Kidney tubule cell (primary cell): ENCODE data around the gene CSTA.

Experiments
- DNase-seq: peaks from one replicate; pipeline ENCODE4 v3.0.0-alpha.2; 2018; ENCODE audit warnings: low spot score

Gene CSTA

DNA sequence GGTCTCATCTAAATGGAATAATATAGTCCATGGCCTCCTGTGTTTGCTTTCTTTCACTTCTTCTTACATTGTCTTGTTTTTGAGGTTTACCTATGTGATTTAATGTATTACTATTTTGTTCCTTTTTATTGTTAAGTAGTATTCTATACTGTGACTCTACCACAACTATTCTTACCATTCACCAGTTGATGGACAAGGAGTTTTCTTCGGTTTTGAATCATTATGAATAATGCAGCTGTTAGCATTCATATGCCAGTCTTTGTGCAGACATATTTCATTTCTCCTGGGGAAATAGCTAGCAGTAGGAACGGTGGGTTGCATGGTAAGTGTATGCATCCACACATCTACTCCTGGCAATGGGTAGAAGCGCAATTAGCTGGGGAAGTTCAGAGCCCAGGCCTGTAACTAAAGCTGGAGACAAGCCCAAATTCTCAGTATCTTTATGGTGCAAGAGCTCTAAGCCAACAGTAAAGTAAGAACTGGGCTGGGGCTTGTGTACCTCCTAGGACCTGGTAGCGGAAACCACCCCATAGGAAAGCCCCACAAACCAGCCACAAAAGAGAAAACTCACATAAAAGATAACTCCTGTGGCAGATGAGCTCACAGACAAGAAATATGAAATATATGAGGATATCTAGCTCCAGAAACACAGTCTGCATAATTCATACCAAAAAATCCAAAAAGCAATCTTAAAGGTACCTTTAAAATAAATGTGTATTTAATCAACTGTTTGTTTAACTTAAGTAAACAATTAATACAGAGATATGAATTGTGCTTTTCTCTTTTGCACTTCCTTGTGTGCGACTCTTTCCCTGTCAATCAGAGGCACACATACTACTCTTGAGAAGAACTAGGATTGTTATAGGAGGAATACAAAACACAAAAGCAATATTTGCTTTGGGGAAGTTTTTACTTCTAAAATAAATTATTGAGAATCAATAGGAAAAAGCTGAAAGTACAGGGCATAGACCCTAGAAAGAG lies 2.7 kb upstream of the CSTA start:
- DNase-seq = no peak

DNA sequence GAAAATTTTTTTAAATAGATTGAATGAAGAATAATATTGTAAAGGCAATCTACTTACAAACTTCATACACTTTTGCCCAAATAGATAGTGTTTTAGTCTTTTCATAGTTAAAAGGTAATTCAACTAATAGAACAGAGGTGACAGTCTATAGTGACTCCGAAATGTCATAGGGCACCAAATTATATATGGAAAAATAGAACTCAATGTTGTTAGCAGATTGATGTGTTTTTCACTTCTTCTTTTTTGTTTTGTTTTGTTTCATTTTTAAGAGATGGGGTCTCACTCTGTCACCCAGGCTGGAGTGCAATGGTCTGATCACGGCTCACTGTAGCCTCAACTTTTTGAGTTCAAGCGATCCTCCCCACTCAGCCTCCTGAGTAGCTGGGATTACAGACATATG lies 721 bp downstream of the CSTA start:
- DNase-seq = no peak

DNA sequence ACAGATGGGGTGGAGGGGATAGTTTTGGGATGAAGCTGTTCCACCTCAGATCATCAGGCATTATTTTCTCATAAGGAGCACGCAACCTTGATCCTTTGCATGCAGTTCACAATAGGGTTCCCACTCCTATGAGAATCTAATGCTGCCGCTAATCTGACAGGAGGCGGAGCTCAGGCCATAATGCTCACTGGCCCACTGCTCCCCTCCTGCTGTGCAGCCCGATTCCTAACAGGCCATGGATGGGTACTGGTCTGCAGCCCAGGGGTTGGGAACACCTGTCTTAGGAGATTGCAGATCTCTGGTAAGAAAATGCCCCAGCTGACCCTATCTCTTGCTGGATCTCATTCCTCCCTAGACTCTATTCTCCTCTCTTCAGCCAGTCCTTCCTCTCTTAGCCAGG lies 6.8 kb downstream of the CSTA start:
- DNase-seq = no peak

DNA sequence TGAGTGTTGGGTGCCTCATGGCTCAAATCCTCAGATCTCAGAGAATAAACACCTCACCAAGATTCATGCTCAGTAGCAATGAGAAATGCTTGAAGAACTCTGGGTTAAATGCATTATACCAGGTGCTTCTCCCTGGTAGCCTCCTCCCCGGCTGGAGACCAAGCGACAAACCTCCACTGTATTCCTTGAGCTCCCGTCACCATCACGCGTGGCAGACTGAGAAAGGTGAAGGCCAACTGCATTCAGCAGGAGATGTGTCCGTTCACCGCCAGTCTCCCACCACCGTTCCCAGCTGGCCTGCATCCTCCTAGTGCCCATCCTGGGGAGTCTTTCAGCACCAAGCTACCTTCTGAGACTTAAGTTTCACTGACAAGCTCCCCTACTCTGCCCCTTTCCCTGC lies 7.5 kb downstream of the CSTA start:
- DNase-seq = no peak

DNA sequence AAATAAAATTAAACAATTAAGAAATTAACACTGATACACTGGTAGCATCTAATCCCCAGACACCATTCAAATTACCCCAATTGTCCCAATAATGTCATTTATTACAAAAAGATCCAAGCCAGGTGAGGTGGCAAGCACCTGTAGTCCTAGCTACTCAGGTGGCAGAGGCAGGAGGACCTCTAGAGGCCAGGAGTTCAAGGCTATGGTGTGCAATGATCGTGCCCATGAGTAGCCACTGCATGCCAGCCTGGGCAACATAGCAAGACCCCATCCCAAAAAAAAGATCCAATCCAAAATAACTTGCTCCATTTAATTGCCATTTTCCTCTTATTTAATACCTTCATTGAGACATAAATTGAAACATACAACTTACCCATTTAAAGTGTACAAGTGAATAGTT lies 17.8 kb downstream of the CSTA start:
- DNase-seq = no peak

DNA sequence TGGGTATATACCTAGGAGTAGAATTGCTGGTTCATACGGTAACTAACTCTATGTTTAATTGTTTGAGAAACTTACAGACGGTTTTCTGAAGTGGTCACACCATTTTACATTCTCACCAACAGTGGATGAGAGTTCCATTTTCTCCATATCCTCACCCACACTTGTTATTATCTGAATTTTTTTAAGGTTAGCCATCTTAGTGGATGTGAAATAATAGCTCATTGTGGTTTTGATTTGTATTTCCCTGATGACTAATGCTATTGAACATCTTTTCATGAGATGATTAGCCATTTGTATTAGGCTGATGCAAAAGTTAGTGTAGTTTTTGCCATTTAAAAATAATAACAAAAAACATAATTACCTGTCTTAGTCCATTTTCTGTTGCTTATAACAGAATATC lies 18.6 kb downstream of the CSTA start:
- peak; percentile 37 for DNase-seq

DNA sequence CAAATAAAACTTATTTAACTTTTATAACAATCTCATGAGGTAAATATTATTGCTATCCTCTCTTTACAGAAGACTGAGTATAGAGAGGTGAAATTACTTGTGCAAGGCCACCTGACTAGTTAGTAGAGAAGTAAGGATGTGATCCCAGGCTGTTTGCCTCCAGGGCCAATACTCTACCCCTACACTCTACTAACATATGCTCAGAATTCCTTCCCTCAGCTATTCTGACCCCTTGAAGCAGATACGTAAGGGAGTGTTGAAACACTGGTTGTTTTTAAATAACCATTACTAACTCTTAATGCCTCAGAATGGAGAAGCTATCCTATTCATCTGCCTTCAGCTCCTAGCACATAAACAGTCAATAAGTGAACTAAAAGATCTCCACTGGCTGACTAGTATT lies 24.1 kb downstream of the CSTA start:
- no peak for DNase-seq

DNA sequence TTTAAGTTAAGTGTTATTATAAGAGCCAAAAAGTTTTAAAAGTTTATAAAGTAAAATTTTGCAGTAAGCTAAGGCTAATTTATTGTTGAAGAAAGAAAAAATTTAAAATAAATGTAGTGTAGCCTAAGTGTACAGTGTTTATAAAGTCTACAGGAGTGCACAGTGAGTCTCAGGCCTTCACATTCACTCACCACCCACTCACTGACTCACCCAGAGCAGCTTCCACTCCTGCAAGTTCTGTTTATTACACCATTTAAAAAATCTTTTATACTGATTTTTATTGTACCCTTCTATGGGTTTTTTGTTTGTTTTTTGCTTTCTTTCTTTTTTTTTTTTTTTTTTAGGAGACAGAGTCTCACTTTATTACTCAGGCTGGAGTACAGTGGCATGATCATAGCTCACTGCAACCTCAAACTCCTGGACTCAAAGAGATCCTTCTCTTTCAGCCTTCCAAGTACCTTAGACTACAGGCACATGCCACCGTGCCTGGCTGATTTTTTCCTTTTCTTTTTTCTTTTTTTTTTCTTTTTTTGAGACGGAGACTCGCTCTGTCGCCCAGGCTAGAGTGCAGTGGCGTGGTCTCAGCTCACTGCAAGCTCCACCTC lies 25.9 kb downstream of the CSTA start:
- peak; percentile 21 for DNase-seq

DNA sequence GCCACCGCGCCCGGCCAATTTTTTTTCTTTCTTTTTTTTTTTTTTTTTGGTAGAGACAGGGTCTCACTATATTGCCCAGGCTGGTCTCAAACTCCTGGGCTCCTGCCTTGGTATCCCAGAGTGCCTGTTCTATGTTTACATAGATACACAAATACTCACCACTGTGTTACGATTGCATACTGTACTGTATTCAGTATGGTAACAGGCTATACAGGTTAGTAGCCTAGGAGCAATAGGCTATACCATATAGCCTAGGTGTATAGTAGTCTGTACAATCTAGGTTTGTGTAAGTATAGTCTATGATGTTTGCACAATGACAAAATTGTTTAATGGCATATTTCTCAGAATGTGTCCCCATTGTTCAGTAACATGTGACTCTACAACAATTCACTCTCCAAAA lies 26.6 kb downstream of the CSTA start:
- no peak for DNase-seq

DNA sequence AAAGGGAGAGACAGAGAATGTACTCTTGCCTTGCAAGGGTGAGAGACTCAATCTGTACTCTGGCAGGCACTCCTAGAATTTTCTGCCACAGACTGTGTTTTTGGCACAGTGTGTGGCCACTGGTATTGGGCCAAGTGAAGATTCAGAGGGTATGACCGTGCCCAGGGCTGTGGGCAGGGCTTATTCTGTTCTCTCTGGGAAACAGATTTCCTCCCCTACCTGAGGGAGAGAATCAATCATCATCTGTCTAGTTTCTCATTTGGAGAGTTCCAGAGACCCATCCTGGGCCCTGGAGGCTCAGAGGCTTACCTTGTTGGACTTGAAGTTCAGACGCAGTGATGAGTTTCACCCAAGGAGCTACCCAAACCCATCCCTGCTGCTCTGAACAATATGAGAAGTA lies 28.2 kb downstream of the CSTA start:
- DNase-seq = no peak

DNA sequence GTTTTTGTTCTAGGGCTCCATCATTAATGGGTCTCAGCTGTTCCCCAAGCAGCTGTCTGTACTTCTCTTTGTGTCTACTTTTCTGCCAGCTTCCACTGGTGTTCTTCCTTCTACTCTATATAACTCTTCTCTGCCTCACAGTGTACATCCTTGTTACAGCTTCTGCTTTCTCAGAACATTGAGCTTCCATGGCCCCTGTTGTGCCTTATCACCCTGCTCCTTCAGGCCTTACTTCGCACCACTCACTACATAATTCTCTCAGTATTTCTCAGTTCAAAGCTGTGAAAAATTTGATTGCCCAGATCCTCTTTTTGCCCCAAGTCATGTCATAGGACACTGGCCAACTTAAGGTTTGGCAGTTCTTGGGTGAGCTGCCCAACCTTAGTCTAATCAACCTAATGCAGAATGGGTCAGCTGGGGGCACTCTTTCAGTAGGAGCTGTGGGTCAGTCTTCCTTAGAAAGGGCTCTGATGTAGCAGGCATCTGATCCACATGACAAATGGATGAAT lies 28.9 kb downstream of the CSTA start:
- DNase-seq = no peak

DNA sequence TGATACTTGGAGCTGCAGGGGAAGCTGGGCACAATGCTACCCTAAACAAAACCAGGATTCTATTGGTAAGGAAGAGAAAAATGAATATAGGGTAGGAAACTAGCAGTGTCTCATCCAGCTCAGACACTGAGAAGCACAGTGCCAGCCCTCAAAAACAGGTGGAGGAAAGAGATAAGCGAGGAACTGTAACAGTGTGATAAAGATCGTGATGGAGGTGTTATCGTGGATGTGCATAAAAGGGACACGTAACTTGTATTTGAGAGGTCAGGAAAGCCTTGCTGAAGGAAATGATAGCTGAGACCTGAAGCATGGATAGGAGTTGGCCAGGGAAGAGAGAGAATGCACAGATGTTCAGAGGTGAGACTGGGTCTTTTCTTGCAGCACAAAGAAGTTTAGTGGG lies 30.6 kb downstream of the CSTA start:
- DNase-seq = no peak

DNA sequence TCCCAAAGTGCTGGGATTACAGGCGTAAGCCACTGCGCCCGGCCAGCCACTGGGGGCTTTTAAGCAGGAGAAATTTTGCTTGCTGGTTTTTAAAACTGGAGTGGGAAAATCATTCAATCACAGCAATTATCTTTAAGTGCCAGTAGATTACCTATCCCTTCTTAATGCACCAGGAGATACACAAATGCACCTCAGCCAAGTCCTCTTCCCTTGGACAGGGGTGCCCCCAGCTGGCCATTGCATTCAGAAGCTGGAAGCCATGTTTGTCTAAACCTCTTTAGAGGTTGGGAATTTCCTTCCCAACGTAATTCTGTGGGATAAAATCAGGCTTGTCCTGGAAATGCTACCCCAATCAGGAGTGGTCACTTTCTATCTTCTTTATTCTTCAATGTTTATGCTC lies 31.4 kb downstream of the CSTA start:
- peak; percentile 55 for DNase-seq

DNA sequence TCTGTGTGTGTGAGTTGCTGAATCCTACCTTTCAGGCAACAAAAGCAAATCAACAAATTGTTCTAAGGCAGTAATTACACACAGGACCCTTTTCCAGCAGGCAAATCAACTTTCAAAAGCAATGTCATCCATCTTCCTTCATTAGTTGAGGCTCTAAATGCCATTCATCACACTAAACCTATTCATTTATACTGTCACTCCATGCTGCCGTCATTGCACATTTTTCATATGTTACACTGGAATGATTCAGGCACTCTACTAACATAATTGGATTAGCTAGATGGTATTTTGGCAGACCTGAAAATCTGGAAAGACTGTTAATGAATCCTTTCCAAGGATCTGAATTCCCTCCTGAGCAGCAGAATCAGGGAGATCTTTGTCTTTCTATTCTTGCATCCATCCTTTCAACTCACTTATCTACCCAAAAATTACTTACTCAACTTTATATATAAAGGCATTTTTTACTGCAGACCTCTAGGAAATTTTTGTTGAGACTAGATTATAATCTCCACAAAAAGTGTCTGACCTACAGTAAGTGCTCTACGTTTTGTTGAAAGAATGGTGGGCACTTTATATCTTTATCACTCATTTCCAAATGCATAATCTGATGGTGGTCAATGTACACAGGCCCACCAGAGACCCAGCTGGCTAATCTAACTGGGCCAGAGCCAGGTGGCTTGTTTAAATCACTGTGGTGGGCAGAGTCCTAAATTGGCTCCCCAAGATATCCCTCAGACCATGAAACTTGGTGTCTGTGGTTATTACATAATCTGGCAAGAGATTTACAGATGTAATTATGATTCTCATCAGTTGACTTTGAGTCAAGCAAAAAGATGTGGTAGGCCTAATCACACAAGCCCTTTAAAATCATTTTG lies 33.0 kb downstream of the CSTA start:
- DNase-seq = no peak

DNA sequence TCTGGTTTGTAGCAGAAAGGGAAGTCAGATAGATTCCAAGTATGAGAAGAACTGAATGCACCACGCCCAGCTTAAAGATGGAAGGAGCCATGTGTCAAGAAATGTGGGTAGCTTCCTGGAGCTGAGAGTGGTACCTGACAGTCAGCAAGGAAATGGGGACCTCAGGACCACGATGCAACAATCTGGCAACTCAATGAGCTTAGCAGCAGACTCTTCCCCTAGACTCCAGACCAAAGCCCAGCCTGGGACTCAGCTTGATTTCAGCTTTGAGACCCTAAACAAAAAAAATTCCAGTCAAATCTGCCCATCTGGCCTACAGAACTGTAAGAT lies 33.6 kb downstream of the CSTA start:
- no peak for DNase-seq

DNA sequence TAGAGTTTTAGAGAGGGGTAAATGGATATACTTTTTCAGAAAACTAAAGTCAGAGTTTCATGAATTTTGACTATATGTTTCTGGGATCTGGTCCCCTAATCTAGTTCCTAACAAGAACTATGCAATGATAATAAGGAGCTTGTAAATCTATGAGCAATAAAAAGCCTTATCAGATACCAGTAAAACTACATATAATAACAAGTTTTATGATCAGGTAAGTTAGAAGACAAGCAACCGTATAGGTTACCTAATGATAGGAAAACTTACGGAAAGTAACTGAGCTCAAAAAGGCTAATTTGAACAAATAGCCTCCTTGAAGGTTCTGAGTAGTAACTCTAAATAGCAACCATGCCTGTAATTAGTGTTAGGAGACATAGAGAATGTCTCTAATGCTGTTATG lies 37.0 kb downstream of the CSTA start:
- DNase-seq = no peak

DNA sequence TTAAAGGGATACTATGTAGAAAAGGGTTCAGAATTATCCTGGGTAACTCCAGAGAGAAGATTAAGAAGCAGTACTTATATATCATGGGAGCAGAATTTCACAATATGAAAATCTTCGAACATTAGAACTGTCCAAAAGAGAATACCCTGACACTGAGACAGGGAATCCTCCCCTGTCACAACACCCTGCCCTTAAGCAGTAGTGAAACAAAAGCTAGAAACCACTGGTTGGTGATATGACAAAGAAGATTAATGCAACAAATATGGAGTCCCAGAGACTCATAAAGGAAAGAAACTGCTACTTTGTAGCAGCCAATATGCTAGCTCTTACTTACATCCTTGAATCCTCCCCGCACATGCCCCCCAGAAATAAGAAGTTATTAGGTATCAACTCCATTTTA lies 39.4 kb downstream of the CSTA start:
- no peak for DNase-seq

DNA sequence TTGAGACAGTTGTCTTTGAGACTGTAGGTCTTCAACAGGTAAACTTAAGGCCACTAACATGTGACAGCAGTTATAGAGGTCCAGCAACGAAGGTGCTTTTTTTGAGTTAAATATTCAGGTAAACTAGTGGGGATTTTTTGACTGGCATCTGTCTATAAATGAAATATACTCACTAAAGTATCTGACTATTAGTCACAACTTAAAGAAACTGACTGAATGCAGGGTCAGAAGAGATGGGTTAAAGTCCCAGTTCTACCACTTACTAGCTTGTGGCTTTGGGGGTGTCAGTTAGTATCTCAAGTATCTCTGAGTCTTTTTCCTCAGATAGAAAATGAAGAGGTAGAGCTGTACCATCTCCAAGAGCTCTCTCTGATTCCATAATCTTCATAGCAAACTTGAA lies 40.0 kb downstream of the CSTA start:
- DNase-seq = no peak

DNA sequence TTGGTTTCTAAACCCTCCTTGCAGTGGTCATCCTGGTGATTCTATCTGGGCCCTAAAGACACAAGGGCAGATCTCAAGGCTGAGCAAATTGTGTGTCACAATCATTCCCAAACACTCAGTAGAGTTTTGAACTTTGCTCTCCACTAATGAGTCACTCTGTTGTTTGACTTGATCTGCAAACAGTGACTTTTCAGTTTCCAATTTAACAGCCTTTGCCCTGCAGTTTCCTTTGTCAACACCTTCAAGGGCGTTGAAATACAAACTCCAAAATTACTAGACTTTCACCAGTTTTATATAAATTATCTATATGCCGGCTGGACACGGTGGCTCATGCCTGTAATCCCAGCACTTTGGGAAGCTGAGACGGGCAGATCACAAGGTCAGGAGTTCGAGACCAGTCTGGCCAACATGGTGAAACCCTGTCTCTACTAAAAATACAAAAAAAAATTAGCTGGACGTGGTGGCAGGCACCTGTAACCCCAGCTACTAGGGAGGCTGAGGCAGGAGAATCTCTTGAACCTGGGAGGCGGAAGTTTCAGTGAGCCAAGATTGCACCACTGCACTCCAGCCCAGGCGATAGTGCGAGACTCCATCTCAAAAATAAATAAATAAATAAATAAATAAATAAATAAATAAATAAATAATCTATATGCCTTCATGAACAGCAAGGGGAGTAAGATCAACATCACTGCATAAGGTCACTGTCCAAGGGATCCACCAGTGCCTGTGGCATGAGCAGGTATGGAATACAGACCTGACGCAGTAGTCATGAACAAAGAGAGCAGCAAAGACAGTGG lies 40.7 kb downstream of the CSTA start:
- DNase-seq = peak; percentile 85

DNA sequence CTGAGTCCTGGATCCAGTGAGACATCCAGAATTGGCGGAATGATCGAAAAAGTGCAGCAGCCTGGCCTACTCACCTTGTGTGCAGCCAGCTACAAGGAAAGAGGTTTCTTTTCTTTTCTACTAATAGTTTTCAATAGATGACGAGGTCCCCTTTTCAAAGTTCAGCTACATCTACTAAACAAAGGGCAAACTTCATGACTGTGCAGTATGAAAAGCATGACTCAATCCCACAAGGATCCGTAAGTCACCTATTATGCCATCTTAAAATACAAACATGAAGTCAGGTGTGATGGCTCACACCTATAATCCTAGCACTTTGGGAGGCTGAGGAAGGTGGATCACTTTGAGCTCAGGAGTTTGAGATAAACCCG lies 41.3 kb downstream of the CSTA start:
- DNase-seq = peak; percentile 77

DNA sequence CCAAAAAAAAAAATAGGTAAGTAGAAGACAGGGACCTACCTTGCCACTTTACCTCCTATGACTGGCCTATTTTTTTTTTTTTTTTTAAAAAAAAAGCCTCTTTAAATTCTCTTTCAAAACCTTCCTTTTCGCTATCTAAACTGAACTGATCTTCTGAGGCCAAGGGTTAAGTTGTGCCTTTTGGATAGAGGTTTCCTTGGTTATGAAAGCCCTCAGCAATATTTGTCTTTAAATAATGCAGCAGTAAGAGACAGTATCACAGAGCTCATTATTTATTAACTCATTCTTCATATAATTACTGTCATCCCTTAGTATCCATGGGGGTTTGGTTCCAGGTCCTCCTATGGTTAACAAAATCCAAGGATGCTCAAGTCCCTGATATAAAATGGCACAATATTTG lies 49.0 kb downstream of the CSTA start:
- no peak for DNase-seq

DNA sequence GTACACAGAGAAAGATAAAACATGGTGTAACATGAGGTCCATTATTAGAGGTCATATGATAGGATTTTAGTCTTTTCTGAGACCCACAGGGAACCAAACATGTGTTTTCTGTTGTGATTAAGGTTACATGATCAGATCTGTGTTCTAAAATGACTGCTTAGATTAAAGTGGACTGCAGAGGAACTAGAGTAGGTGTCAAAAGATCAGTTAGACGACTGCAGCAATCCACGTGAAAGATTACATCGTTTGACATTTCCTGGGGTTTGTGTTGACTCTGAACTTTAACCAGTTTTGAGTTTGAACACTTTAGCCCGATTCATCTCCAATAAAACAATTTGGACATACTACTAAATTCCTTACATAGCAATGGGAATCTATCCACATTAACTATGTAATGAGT lies 52.9 kb downstream of the CSTA start:
- no peak for DNase-seq
